HCT116 (cell line): ENCODE data around the gene C2CD3. TPM values are rescaled to one million over a fixed set of nuclear protein-coding genes. Genes with fewer than 3 reads are reported as not detected.

Experiments used
- ATAC-seq: fragments of 200-7000 bp; cut with Tn5 transposase; 2 replicates; pipeline ENCODE4 v1.9.1; 2020; ENCODE audit warnings: mild to moderate bottlenecking, moderate library complexity
- BruUV-seq: library from RNA; stranded (reverse); fragments of 400-500 nt; replicated peaks from 2 replicates; lab custom pipeline; 2021; lab: Mats Ljungman, UMichigan
- CTCF ChIA-PET: fragments of 300-600 bp; sonication (Branson Sonifier 250); formaldehyde crosslinking; loops from one replicate; lab custom pipeline; 2021; ENCODE audit warnings: antibody characterized with exemption; lab: Charles Lee
- POLR2A ChIA-PET: fragments of 300-600, 350-600 bp; sonication (Branson Sonifier 250); formaldehyde crosslinking; loops from one replicate; lab custom pipeline; 2021; ENCODE audit warnings: antibody characterized with exemption; lab: Charles Lee
- RAD21 ChIA-PET, 2 experiments: fragments of 300-600 bp; sonication (Branson Sonifier 250); formaldehyde crosslinking; loops; one replicate each; lab custom pipeline; 2023; ENCODE audit warnings: low total read pairs in 2 of 2; ENCODE audit not compliant: uncharacterized antibody in 2 of 2, unreplicated experiment in 2 of 2, low non-redundant PET in 1 of 2; lab: Charles Lee
- DNase-seq: peaks from one replicate; pipeline ENCODE4 v3.0.0-alpha.2; 2010; ENCODE audit warnings: low read depth, low spot score
- H2AFZ ChIP-seq: fragments of 200-600 bp; shearing (Covaris generic), sonication (generic); 2 replicates; pipeline ENCODE4 v1.6.1; 2017; ENCODE audit warnings: low read depth, mixed run types, mixed read lengths, antibody characterized with exemption, low read length; ENCODE audit not compliant: poor library complexity, severe bottlenecking
- H3K27ac ChIP-seq: 2 replicates; pipeline ENCODE4 v1.5.1; 2012; ENCODE audit warnings: low read depth, low read length
- H3K27me3 ChIP-seq: fragments of 200-600 bp; sonication (generic); 2 replicates; pipeline ENCODE4 v1.6.1; 2016; ENCODE audit warnings: mixed run types, low read length, mixed read lengths; ENCODE audit not compliant: insufficient read depth
- H3K36me3 ChIP-seq, 2 experiments: fragments of 200-500 bp in 1 of 2; fragments of 200-600 bp in 1 of 2; sonication (Bioruptor generic) in 1 of 2; sonication (generic) in 1 of 2; 2 replicates each; pipeline versions ENCODE4 v1.5.1 to v1.6.1; 2014 to 2016; ENCODE audit warnings: low read length in 2 of 2, inconsistent platforms in 1 of 2, mixed read lengths in 1 of 2, mixed run types in 1 of 2; ENCODE audit not compliant: insufficient read depth in 2 of 2, control insufficient read depth in 1 of 2
- H3K4me1 ChIP-seq, 2 experiments: fragments of 200-600 bp in 1 of 2; sonication (generic) in 1 of 2; 2 replicates each; pipeline versions ENCODE4 v1.5.1 to v1.6.1; 2012 to 2017; ENCODE audit warnings: low read length in 2 of 2, inconsistent platforms in 1 of 2, mild to moderate bottlenecking in 1 of 2, mixed read lengths in 1 of 2, mixed run types in 1 of 2, moderate library complexity in 1 of 2; ENCODE audit not compliant: insufficient read depth in 2 of 2, control insufficient read depth in 1 of 2
- H3K4me2 ChIP-seq: fragments of 200-600 bp; sonication (generic); 2 replicates; pipeline ENCODE4 v1.6.1; 2017; ENCODE audit warnings: mixed run types, low read length, mixed read lengths
- H3K4me3 ChIP-seq, 2 experiments: fragments of 200-600 bp in 1 of 2; sonication (generic) in 1 of 2; replicated peaks in 1 of 2; 2 replicates each; pipeline ENCODE4 v1.5.1; 2011 to 2016; ENCODE audit warnings: low read length in 2 of 2, control low read depth in 1 of 2, low read depth in 1 of 2, mild to moderate bottlenecking in 1 of 2, mixed read lengths in 1 of 2, mixed run types in 1 of 2
- H3K79me2 ChIP-seq: fragments of 200-600 bp; sonication (generic); 2 replicates; pipeline ENCODE4 v1.6.1; 2017; ENCODE audit warnings: mild to moderate bottlenecking, mixed run types, low read length, moderate library complexity, mixed read lengths; ENCODE audit not compliant: insufficient read depth
- H3K9ac ChIP-seq: fragments of 200-600 bp; sonication (generic); 2 replicates; pipeline ENCODE4 v1.6.1; 2016; ENCODE audit warnings: low read length, mixed read lengths
- H3K9me2 ChIP-seq: fragments of 200-600 bp; sonication (generic), shearing (Covaris generic); 2 replicates; pipeline ENCODE4 v1.6.1; 2017; ENCODE audit warnings: mixed run types, mild to moderate bottlenecking, moderate library complexity; ENCODE audit not compliant: insufficient read depth
- H3K9me3 ChIP-seq, 2 experiments: fragments of 200-500 bp in 1 of 2; fragments of 200-600 bp in 1 of 2; sonication (Bioruptor generic) in 1 of 2; sonication (generic) in 1 of 2; 2 replicates each; pipeline ENCODE4 v1.6.1; 2014 to 2017; ENCODE audit warnings: low read length in 2 of 2, mixed read lengths in 2 of 2, inconsistent platforms in 1 of 2, low read depth in 1 of 2, mild to moderate bottlenecking in 1 of 2, mixed run types in 1 of 2, moderate library complexity in 1 of 2; ENCODE audit not compliant: control insufficient read depth in 1 of 2, insufficient read depth in 1 of 2
- H4K20me1 ChIP-seq: fragments of 200-600 bp; sonication (generic), shearing (Covaris generic); 2 replicates; pipeline ENCODE4 v1.6.1; 2017; ENCODE audit warnings: mixed run types, mild to moderate bottlenecking, moderate library complexity; ENCODE audit not compliant: insufficient read depth
- CBX3 ChIP-seq: IDR thresholded peaks from 2 replicates; pipeline ENCODE4 v1.6.1; 2012; ENCODE audit warnings: low read depth
- CEBPB ChIP-seq: IDR thresholded peaks from 2 replicates; pipeline ENCODE4 v1.6.1; 2012; ENCODE audit warnings: low read depth
- EGR1 ChIP-seq: IDR thresholded peaks from 2 replicates; pipeline ENCODE4 v1.6.1; 2012; ENCODE audit warnings: low read depth
- ELF1 ChIP-seq: IDR thresholded peaks from 2 replicates; pipeline ENCODE4 v1.6.1; 2012; ENCODE audit warnings: low read depth, borderline replicate concordance
- EZH2 ChIP-seq: fragments of 200-600 bp; sonication (generic); IDR thresholded peaks from 2 replicates; pipeline ENCODE4 v1.6.1; 2017; ENCODE audit warnings: antibody characterized with exemption, mixed run types
- FOSL1 ChIP-seq: IDR thresholded peaks from 2 replicates; pipeline ENCODE4 v1.6.1; 2012; ENCODE audit warnings: low read depth
- JUND ChIP-seq: IDR thresholded peaks from 2 replicates; pipeline ENCODE4 v1.6.1; 2012
- POLR2AphosphoS5 ChIP-seq: IDR thresholded peaks from 2 replicates; pipeline ENCODE4 v1.6.1; 2011; ENCODE audit warnings: mild to moderate bottlenecking, low read depth, low read length, moderate library complexity
- SIN3A ChIP-seq: IDR thresholded peaks from 2 replicates; pipeline ENCODE4 v1.6.1; 2012; ENCODE audit warnings: low read depth
- SP1 ChIP-seq: IDR thresholded peaks from 2 replicates; pipeline ENCODE4 v1.6.1; 2012; ENCODE audit warnings: low read depth
- SRF ChIP-seq: IDR thresholded peaks from 2 replicates; pipeline ENCODE4 v1.6.1; 2012; ENCODE audit warnings: low read depth
- TCF7L2 ChIP-seq: IDR thresholded peaks from 2 replicates; pipeline ENCODE4 v1.7.0; 2011; ENCODE audit warnings: borderline replicate concordance, inconsistent platforms; ENCODE audit not compliant: insufficient read depth, insufficient read length; ENCODE audit errors: extremely low read depth
- YY1 ChIP-seq: IDR thresholded peaks from 2 replicates; pipeline ENCODE4 v1.6.1; 2011; ENCODE audit warnings: low read length, low read depth, moderate library complexity, mild to moderate bottlenecking; ENCODE audit not compliant: insufficient replicate concordance; ENCODE audit errors: extremely low read depth
- ZFX ChIP-seq: fragments of 450-650 bp; IDR thresholded peaks from 2 replicates; pipeline ENCODE4 v1.6.1; 2017
- ZNF274 ChIP-seq: fragments of 200-500 bp; sonication (Bioruptor generic); IDR thresholded peaks from 2 replicates; pipeline ENCODE4 v1.6.1; 2014; ENCODE audit warnings: mild to moderate bottlenecking, low read depth, low read length, inconsistent platforms
- intact Hi-C: fragments of 100-400 bp; cut with micrococcal nuclease; formaldehyde crosslinking; loops from 2 replicates; pipeline ENCODE4 v1.10.0; 2022
- total RNA-seq: library from RNA; stranded (reverse); gene quantifications from one replicate; pipeline ENCODE4 v1.2.1, GENCODE V29; 2021; ENCODE audit not compliant: unreplicated experiment
- TF ChIP-seq, protein P1 (sequence below): IDR thresholded peaks from 2 replicates; pipeline ENCODE4 v1.6.1; 2011; ENCODE audit warnings: mild to moderate bottlenecking, low read length, moderate library complexity; ENCODE audit not compliant: insufficient replicate concordance; ENCODE audit errors: extremely low read depth
- TF ChIP-seq, protein P2 (sequence below): IDR thresholded peaks from 2 replicates; pipeline ENCODE4 v1.6.1; 2012
- TF ChIP-seq, protein P3 (sequence below): IDR thresholded peaks from 2 replicates; pipeline ENCODE4 v1.6.1; 2012

C2CD3 gene
- total RNA-seq, 1 experiment from 2014 or later = 30.6 TPM

DNA sequence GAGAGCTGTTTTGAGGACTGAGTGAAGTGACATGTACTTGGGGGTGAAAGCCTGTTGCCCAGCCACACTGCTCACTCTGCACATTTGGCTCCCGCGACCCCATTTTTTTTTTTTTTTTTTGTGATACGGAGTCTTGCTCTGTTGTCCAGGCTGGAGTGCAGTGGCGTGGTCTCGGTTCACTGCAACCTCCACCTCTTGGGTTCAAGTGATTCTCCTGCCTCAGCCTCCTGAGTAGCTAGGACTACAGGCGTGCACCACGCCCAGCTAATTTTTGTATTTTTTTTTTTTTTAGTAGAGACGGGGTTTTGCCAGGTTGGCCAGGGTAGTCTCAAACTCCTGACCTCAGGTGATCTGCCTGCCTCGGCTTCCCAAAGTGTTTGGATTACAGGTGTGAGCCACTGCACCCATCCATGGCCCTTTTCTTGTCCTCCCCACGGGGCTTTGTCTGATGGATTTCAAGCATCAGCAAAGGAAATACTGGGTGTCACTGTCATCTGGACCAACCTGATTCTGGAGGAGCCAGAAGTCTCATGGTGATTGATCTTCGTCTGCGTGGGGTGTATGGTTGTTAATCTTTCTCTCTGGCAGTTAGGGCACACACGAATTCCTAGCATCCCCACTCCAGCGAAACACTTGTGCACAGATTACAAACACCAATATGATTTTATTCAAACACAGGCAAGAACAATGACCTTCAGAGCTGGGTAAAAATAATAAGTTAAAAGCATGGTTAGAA, 158.6 kb downstream of the C2CD3 start (continued):
- TF ChIP-seq, protein P1, sequence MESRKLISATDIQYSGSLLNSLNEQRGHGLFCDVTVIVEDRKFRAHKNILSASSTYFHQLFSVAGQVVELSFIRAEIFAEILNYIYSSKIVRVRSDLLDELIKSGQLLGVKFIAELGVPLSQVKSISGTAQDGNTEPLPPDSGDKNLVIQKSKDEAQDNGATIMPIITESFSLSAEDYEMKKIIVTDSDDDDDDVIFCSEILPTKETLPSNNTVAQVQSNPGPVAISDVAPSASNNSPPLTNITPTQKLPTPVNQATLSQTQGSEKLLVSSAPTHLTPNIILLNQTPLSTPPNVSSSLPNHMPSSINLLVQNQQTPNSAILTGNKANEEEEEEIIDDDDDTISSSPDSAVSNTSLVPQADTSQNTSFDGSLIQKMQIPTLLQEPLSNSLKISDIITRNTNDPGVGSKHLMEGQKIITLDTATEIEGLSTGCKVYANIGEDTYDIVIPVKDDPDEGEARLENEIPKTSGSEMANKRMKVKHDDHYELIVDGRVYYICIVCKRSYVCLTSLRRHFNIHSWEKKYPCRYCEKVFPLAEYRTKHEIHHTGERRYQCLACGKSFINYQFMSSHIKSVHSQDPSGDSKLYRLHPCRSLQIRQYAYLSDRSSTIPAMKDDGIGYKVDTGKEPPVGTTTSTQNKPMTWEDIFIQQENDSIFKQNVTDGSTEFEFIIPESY = no peak
- TF ChIP-seq TCF7L2 (no peak), ZNF274 (no peak)
- TF ChIP-seq, protein P2, sequence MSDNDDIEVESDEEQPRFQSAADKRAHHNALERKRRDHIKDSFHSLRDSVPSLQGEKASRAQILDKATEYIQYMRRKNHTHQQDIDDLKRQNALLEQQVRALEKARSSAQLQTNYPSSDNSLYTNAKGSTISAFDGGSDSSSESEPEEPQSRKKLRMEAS = no peak
- TF ChIP-seq, all 23 proteins: peak for 0

DNA sequence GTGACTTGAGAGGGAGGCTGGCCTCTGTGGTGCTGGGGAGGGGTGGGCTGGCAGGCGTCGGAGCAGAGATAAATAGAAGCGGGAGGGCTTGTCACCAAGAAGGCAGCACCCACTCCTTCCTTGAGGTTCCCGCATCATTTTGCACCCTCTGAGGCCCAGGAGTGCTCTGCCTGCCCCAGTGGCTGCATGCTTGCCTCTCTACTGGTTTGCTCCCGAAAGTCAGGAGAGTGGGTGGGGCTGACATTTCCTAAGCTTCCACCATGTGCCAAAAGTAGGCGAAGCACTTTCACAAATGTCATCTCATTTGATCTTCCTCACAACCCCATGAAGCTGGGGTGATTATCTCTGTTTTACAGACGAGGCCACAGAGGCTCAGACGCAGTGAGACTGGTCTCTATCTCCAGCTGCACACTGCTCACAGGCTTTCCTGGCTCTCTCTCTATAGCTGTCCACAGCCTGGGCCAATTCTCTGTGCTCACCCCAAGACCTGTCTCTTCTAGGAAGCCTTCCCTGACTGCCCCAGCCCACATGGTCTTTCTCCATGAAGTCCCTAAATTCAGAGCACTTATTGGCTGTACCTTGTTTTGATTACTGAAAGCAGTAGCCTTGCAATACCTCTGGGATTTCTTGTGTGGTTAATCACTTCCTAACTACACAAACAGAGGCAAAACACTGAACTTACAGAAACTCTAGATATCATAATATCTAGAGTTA, 159.3 kb downstream of the C2CD3 start:
- ATAC-seq (no peak), DNase-seq (no peak)
- H4K20me1 ChIP-seq = no peaks in the 10 kb centered on the region
- no peaks in the 10 kb centered on the region for H3K79me2 ChIP-seq
- H3K9me2 ChIP-seq = no peaks in the 10 kb centered on the region
- H3K4me1 ChIP-seq = no peaks in the 10 kb centered on the region
- no peak overlapping the region for H3K9ac ChIP-seq
- no peaks in the 10 kb centered on the region for H3K27me3 ChIP-seq
- no peak overlapping the region for H3K4me3 ChIP-seq
- intact Hi-C loops = no loop called here
- no peaks in the 10 kb centered on the region for H3K9me3 ChIP-seq
- no peak overlapping the region for H3K4me2 ChIP-seq
- RAD21 ChIA-PET = no interaction called here
- no peak overlapping the region for H2AFZ ChIP-seq
- H3K36me3 ChIP-seq = no peaks in the 10 kb centered on the region; a peak in 1 of 4 replicates
- no TSS peak for BruUV-seq
- CTCF ChIA-PET = no interaction called here
- POLR2A ChIA-PET = no interaction called here
- no peak overlapping the region for H3K27ac ChIP-seq
- TF ChIP-seq FOSL1 (no peak), SIN3A (no peak), CBX3 (no peak), SP1 (no peak), TCF7L2 (no peak), POLR2AphosphoS5 (no peak), CEBPB (no peak), EGR1 (no peak), EZH2 (no peak), ZNF274 (no peak), ELF1 (no peak), SRF (no peak), JUND (no peak), YY1 (no peak), ZFX (no peak)
- TF ChIP-seq, protein P1 = no peak
- TF ChIP-seq, protein P2 = no peak
- TF ChIP-seq, protein P3, sequence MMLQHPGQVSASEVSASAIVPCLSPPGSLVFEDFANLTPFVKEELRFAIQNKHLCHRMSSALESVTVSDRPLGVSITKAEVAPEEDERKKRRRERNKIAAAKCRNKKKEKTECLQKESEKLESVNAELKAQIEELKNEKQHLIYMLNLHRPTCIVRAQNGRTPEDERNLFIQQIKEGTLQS = no peak
